Measurements from ENCODE around the gene DDX21. TPM values are rescaled to one million over a fixed set of nuclear protein-coding genes. Genes with fewer than 3 reads are reported as not detected.
"Not testable (repeated sequence)": the region's sequence is repeated elsewhere in the genome, so short reads cannot be mapped to it uniquely, and the experiment has no call there.

The DDX21 gene
- total RNA-seq, 2 experiments from 2014 or later, result 80.4 to 143 TPM

GRCh38 chr10:68957654-68958053 lies 1.7 kb downstream of the DDX21 start:
- H3K9me3 Mint-ChIP-seq (ENCODE audit: low read depth), result no peaks in the 10 kb centered on the region
- peak overlapping the region; percentile 93 for H3K4me3 Mint-ChIP-seq
- H3K27me3 Mint-ChIP-seq, result no peaks in the 10 kb centered on the region
- H3K4me1 Mint-ChIP-seq, result peaks cover 40% of the 10 kb centered on the region
- ATAC-seq (no peak), DNase-seq (no peak)
- CTCF ChIA-PET, result interaction anchor here (1.2 to 3.2 kb wide), 5 partner anchors 15 to 164 kb away, joined by 3 to 21 read pairs (median 4); partner anchors contain the start of gene KIFBP
- H3K36me3 Mint-ChIP-seq, result peaks cover 42% of the 10 kb centered on the region
- peak overlapping the region; percentile 98 for H3K27ac Mint-ChIP-seq

GRCh38 chr10:68959695-68960527 lies 3.9 kb downstream of the DDX21 start:
- Mint-ChIP-seq H3K27ac (peak overlapping the region; percentile 82), H3K4me3 (peak overlapping the region; percentile 32), H3K36me3 (peaks cover 55% of the 10 kb centered on the region), H3K4me1 (peaks cover 38% of the 10 kb centered on the region), H3K9me3 (ENCODE audit: low read depth) (no peaks in the 10 kb centered on the region), H3K27me3 (no peaks in the 10 kb centered on the region)
- no peak for DNase-seq
- ATAC-seq, result no peak
- CTCF ChIA-PET, result interaction anchor here (1.1 to 1.5 kb wide), 4 partner anchors 10 to 45 kb away, joined by 4 to 6 read pairs (median 4); no protein-coding TSS in a partner anchor

GRCh38 chr10:68963151-68963550 lies 7.2 kb downstream of the DDX21 start:
- DNase-seq (no peak), ATAC-seq (no peak)
- peaks cover 34% of the 10 kb centered on the region for H3K4me1 Mint-ChIP-seq
- peaks cover 67% of the 10 kb centered on the region for H3K36me3 Mint-ChIP-seq
- CTCF ChIA-PET, result no interaction called here
- no peaks in the 10 kb centered on the region for H3K9me3 Mint-ChIP-seq (ENCODE audit: low read depth)
- no peak overlapping the region for H3K27ac Mint-ChIP-seq
- no peaks in the 10 kb centered on the region for H3K27me3 Mint-ChIP-seq
- H3K4me3 Mint-ChIP-seq, result no peak overlapping the region

GRCh38 chr10:68973975-68974374 lies 18.0 kb downstream of the DDX21 start:
- Mint-ChIP-seq H3K4me1 (peaks cover 23% of the 10 kb centered on the region), H3K27me3 (no peaks in the 10 kb centered on the region), H3K36me3 (peaks cover 64% of the 10 kb centered on the region), H3K9me3 (ENCODE audit: low read depth) (no peaks in the 10 kb centered on the region), H3K27ac (no peak overlapping the region), H3K4me3 (no peak overlapping the region)
- ATAC-seq, result no peak
- no peak for DNase-seq
- CTCF ChIA-PET, result no interaction called here

- ATAC-seq; H3K4me3 Mint-ChIP-seq; DNase-seq; H3K27me3 Mint-ChIP-seq; H3K9me3 Mint-ChIP-seq (ENCODE audit: low read depth); H3K27ac Mint-ChIP-seq: not testable (repeated sequence)
- Mint-ChIP-seq H3K36me3 (peaks cover 60% of the 10 kb centered on the region), H3K4me1 (peaks cover 14% of the 10 kb centered on the region)
- CTCF ChIA-PET, result interaction anchor here (0.6 kb wide), 1 partner anchor 82 kb away, joined by 3 read pairs; no protein-coding TSS in a partner anchor
Observed at GRCh38 chr10:68975936-68976473, 20.0 kb downstream of the DDX21 start.

- H3K9me3 Mint-ChIP-seq (ENCODE audit: low read depth); ATAC-seq; H3K27me3 Mint-ChIP-seq; H3K4me3 Mint-ChIP-seq; DNase-seq: not testable (repeated sequence)
- Mint-ChIP-seq H3K4me1 (peaks cover 14% of the 10 kb centered on the region), H3K36me3 (peaks cover 51% of the 10 kb centered on the region), H3K27ac (peak overlapping the region; percentile 2)
- CTCF ChIA-PET, result interaction anchor here (1.1 to 1.5 kb wide), 3 partner anchors 10 to 101 kb away, joined by 3 to 9 read pairs (median 5); partner anchors contain the start of gene DDX21
Observed at GRCh38 chr10:68979738-68980137, 23.8 kb downstream of the DDX21 start.

GRCh38 chr10:68981074-68981473 lies 25.1 kb downstream of the DDX21 start:
- H3K27me3 Mint-ChIP-seq, result no peaks in the 10 kb centered on the region
- no peak overlapping the region for H3K4me3 Mint-ChIP-seq
- H3K36me3 Mint-ChIP-seq, result peaks cover 47% of the 10 kb centered on the region
- DNase-seq, result no peak
- H3K4me1 Mint-ChIP-seq, result peaks cover 12% of the 10 kb centered on the region
- no peak overlapping the region for H3K27ac Mint-ChIP-seq
- H3K9me3 Mint-ChIP-seq (ENCODE audit: low read depth), result no peaks in the 10 kb centered on the region
- CTCF ChIA-PET, result interaction anchor here (0.9 to 1.7 kb wide), 3 partner anchors 12 to 20 kb away, joined by 4 to 7 read pairs (median 6); no protein-coding TSS in a partner anchor
- peak; percentile 65 for ATAC-seq

- Mint-ChIP-seq H3K27me3 (no peaks in the 10 kb centered on the region), H3K9me3 (ENCODE audit: low read depth) (no peaks in the 10 kb centered on the region), H3K36me3 (peaks cover 48% of the 10 kb centered on the region), H3K4me1 (peaks cover 15% of the 10 kb centered on the region), H3K27ac (peak overlapping the region; percentile 37), H3K4me3 (no peak overlapping the region)
- CTCF ChIA-PET, result no interaction called here
- DNase-seq, result no peak
- no peak for ATAC-seq
Observed at GRCh38 chr10:68982389-68982788, 26.4 kb downstream of the DDX21 start.

- H3K4me1 Mint-ChIP-seq, result peaks cover 49% of the 10 kb centered on the region
- H3K36me3 Mint-ChIP-seq, result peaks cover 28% of the 10 kb centered on the region
- no peak for ATAC-seq
- H3K27me3 Mint-ChIP-seq, result no peaks in the 10 kb centered on the region
- H3K27ac Mint-ChIP-seq, result peak overlapping the region; percentile 18
- no peak for DNase-seq
- H3K9me3 Mint-ChIP-seq (ENCODE audit: low read depth), result no peaks in the 10 kb centered on the region
- peak overlapping the region; percentile 96 for H3K4me3 Mint-ChIP-seq
- CTCF ChIA-PET, result interaction anchor here (0.9 to 3.8 kb wide), 6 partner anchors 17 to 138 kb away, joined by 3 to 21 read pairs (median 4); partner anchors contain the start of gene DDX21
Observed at GRCh38 chr10:68987611-68988010, 31.6 kb downstream of the DDX21 start.

- H3K27me3 Mint-ChIP-seq, result no peaks in the 10 kb centered on the region
- CTCF ChIA-PET, result interaction anchor here (0.9 to 3.8 kb wide), 8 partner anchors 12 to 419 kb away, joined by 3 to 21 read pairs (median 4); partner anchors contain the start of genes DDX21 and SRGN
- peak within 1 kb of the TSS; percentile 90 for H3K27ac Mint-ChIP-seq
- peaks cover 56% of the 10 kb centered on the region for H3K4me1 Mint-ChIP-seq
- peak within 1 kb of the TSS; percentile 96 for H3K4me3 Mint-ChIP-seq
- DNase-seq (peak; percentile 93), ATAC-seq (peak; percentile 89)
- no peaks in the 10 kb centered on the region for H3K9me3 Mint-ChIP-seq (ENCODE audit: low read depth)
- H3K36me3 Mint-ChIP-seq, result peaks cover 21% of the 10 kb centered on the region
Observed at GRCh38 chr10:68988530-68989316, 32.8 kb downstream of the DDX21 start, which contains the start of gene KIFBP. Gene KIFBP, plus strand, starts transcription at chr10:68988803. Its CDS starts 30 bp downstream, at chr10:68988833.

- DNase-seq (no peak), ATAC-seq (no peak)
- Mint-ChIP-seq H3K27ac (peak overlapping the region; percentile 90), H3K36me3 (peaks cover 16% of the 10 kb centered on the region), H3K9me3 (ENCODE audit: low read depth) (no peaks in the 10 kb centered on the region), H3K4me3 (peak overlapping the region; percentile 96), H3K4me1 (peaks cover 56% of the 10 kb centered on the region), H3K27me3 (no peaks in the 10 kb centered on the region)
- CTCF ChIA-PET, result interaction anchor here (0.9 to 3.8 kb wide), 6 partner anchors 11 to 418 kb away, joined by 3 to 21 read pairs (median 4); partner anchors contain the start of genes DDX21 and SRGN
Observed at GRCh38 chr10:68989317-68989990, 33.5 kb downstream of the DDX21 start.

- Mint-ChIP-seq H3K27ac (no peak overlapping the region), H3K9me3 (ENCODE audit: low read depth) (no peaks in the 10 kb centered on the region), H3K4me1 (peaks cover 62% of the 10 kb centered on the region), H3K4me3 (no peak overlapping the region), H3K27me3 (no peaks in the 10 kb centered on the region), H3K36me3 (peaks cover 13% of the 10 kb centered on the region)
- no peak for DNase-seq
- CTCF ChIA-PET, result interaction anchor here (1.4 to 2.1 kb wide), 2 partner anchors 12 kb away, joined by 8 to 9 read pairs; no protein-coding TSS in a partner anchor
- ATAC-seq, result no peak
Observed at GRCh38 chr10:68992636-68993440, 36.9 kb downstream of the DDX21 start.
